NCI-H2227 (cell line): ENCODE data around the gene FBLN5.
"Not testable (repeated sequence)": the region's sequence is repeated elsewhere in the genome, so short reads cannot be mapped to it uniquely, and the experiment has no call there.

ENCODE experiments used
- DNase-seq: peaks from one replicate; lab custom pipeline; 2025; ENCODE audit not compliant: unreplicated experiment; lab: John Stamatoyannopoulos, UW

FBLN5 gene

GRCh38 chr14:91910196-91910595 is 37.3 kb downstream of the FBLN5 start:
- no peak for DNase-seq

GRCh38 chr14:91906374-91906773 is 41.1 kb downstream of the FBLN5 start:
- no peak for DNase-seq

GRCh38 chr14:91904956-91905645 is 42.4 kb downstream of the FBLN5 start:
- no peak for DNase-seq

- no peak for DNase-seq
These were observed 43.0 kb downstream of the FBLN5 start for GRCh38 chr14:91904483-91904882.

- DNase-seq = no peak
These were observed 44.4 kb downstream of the FBLN5 start for GRCh38 chr14:91903070-91903469.

- no peak for DNase-seq
These were observed 45.2 kb downstream of the FBLN5 start for GRCh38 chr14:91902336-91902735.

- DNase-seq = no peak
These were observed 45.9 kb downstream of the FBLN5 start for GRCh38 chr14:91901449-91902226.

- DNase-seq = no peak
These were observed 47.7 kb downstream of the FBLN5 start for GRCh38 chr14:91899806-91900205.

- no peak for DNase-seq
These were observed 48.3 kb downstream of the FBLN5 start for GRCh38 chr14:91899213-91899612.

GRCh38 chr14:91898372-91898771 is 49.1 kb downstream of the FBLN5 start:
- DNase-seq = no peak

GRCh38 chr14:91897716-91898115 is 49.8 kb downstream of the FBLN5 start:
- DNase-seq = not testable (repeated sequence)

GRCh38 chr14:91897106-91897701 is 50.3 kb downstream of the FBLN5 start:
- DNase-seq = no peak

GRCh38 chr14:91896419-91896818 is 51.1 kb downstream of the FBLN5 start:
- DNase-seq = no peak

- DNase-seq = no peak
These were observed 53.8 kb downstream of the FBLN5 start for GRCh38 chr14:91893669-91894068.

GRCh38 chr14:91893007-91893406 is 54.5 kb downstream of the FBLN5 start:
- DNase-seq = peak; percentile 16

- DNase-seq = no peak
These were observed 55.7 kb downstream of the FBLN5 start for GRCh38 chr14:91891721-91892220.

GRCh38 chr14:91891101-91891500 is 56.4 kb downstream of the FBLN5 start:
- DNase-seq = no peak

GRCh38 chr14:91890291-91890749 is 57.2 kb downstream of the FBLN5 start:
- DNase-seq = no peak

GRCh38 chr14:91889477-91890211 is 57.9 kb downstream of the FBLN5 start:
- DNase-seq = no peak

GRCh38 chr14:91888641-91889476 is 58.6 kb downstream of the FBLN5 start:
- DNase-seq = no peak
